GM19324 (cell line): ENCODE results near the gene EML4.
A peak's percentile ranks its signal among the peaks of the same experiment; 100 is the strongest.

Experiments
- ATAC-seq: cut with Tn5 transposase; IDR thresholded peaks from one replicate; pipeline ENCODE4 v1.9.1; 2021; ENCODE audit warnings: mild to moderate bottlenecking, moderate library complexity; ENCODE audit not compliant: unreplicated experiment, low FRiP score

Gene EML4

GRCh38 chr2:42192010-42192373 lies 22.8 kb downstream of the EML4 start:
- ATAC-seq, result no peak

- peak; percentile 61 for ATAC-seq
Observed at GRCh38 chr2:42192652-42193566, 23.8 kb downstream of the EML4 start.

GRCh38 chr2:42193722-42194187 lies 24.6 kb downstream of the EML4 start:
- no peak for ATAC-seq

GRCh38 chr2:42194428-42194827 lies 25.3 kb downstream of the EML4 start:
- no peak for ATAC-seq

- no peak for ATAC-seq
Observed at GRCh38 chr2:42195559-42195958, 26.4 kb downstream of the EML4 start.

- ATAC-seq, result no peak
Observed at GRCh38 chr2:42196070-42196402, 26.9 kb downstream of the EML4 start.

- no peak for ATAC-seq
Observed at GRCh38 chr2:42196403-42197267, 27.5 kb downstream of the EML4 start.

- no peak for ATAC-seq
Observed at GRCh38 chr2:42197792-42198191, 28.6 kb downstream of the EML4 start.

GRCh38 chr2:42198466-42198865 lies 29.3 kb downstream of the EML4 start:
- no peak for ATAC-seq

- ATAC-seq, result no peak
Observed at GRCh38 chr2:42199002-42199401, 29.8 kb downstream of the EML4 start.

GRCh38 chr2:42199626-42200025 lies 30.5 kb downstream of the EML4 start:
- ATAC-seq, result no peak

GRCh38 chr2:42200926-42201855 lies 32.0 kb downstream of the EML4 start:
- ATAC-seq, result no peak

GRCh38 chr2:42202634-42203008 lies 33.5 kb downstream of the EML4 start:
- no peak for ATAC-seq

- ATAC-seq, result no peak
Observed at GRCh38 chr2:42203792-42204191, 34.6 kb downstream of the EML4 start.

- ATAC-seq, result no peak
Observed at GRCh38 chr2:42205337-42205736, 36.2 kb downstream of the EML4 start.

- no peak for ATAC-seq
Observed at GRCh38 chr2:42207826-42208225, 38.7 kb downstream of the EML4 start.

GRCh38 chr2:42210203-42210602 lies 41.0 kb downstream of the EML4 start:
- ATAC-seq, result no peak

GRCh38 chr2:42211291-42211690 lies 42.1 kb downstream of the EML4 start:
- no peak for ATAC-seq

GRCh38 chr2:42214669-42215068 lies 45.5 kb downstream of the EML4 start:
- no peak for ATAC-seq

GRCh38 chr2:42216694-42217093 lies 47.5 kb downstream of the EML4 start:
- no peak for ATAC-seq
